ENCODE measurements around the gene PLPPR1.

DNA sequence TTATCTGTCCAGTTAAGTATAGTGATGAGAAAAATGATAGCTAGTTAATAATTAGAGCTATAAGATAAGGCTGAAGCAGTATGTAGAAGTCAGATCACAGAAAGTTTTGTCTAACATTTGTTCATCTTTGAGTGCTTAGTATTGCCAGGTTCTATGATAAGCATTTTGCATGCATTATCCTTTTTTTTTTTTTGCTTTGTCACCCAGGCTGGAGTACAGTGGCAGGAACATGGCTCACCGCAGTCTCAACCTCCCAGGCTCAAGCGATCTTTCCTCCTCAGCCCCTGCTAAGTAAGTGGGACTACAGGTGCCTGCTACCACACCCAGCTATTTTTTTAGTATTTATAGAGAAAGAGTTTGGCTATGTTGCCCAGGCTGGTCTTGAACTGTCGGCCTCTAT lies 338.8 kb downstream of the PLPPR1 start:
- TF ChIP-seq ZBTB33 (IDR thresholded peaks at IDR 0.05; ENCODE audit: borderline replicate concordance, low read depth) = no peak
- no peak for TF ChIP-seq SMC3 (IDR thresholded peaks at IDR 0.05; ENCODE audit: low read depth, low read length)
